ENCODE results near the gene EGFL8.

The EGFL8 gene

GRCh38 chr6:32166411-32167061 lies 2.1 kb downstream of the EGFL8 start:
- Histone ChIP-seq H3K79me2 (ENCODE audit: insufficient read depth, low read length) (no peaks in the 10 kb centered on the region), H3K4me3 (ENCODE audit: low read length, poor library complexity, severe bottlenecking) (no peak overlapping the region), H3K9me3 (ENCODE audit: insufficient read depth, low read depth, low read length) (no peaks in the 10 kb centered on the region), H3K27me3 (ENCODE audit: insufficient read depth, low read length, poor library complexity, severe bottlenecking) (no peaks in the 10 kb centered on the region), H3K4me1 (ENCODE audit: insufficient read depth, low read length, poor library complexity, severe bottlenecking) (no peaks in the 10 kb centered on the region), H3K4me2 (ENCODE audit: low read depth, low read length, poor library complexity, severe bottlenecking) (no peak overlapping the region), H3K36me3 (ENCODE audit: insufficient read depth, low read length) (peaks cover 17% of the 10 kb centered on the region; the same call in 1 of the 2 replicates), H4K20me1 (ENCODE audit: insufficient read depth, low read length, poor library complexity, severe bottlenecking) (no peaks in the 10 kb centered on the region), H2AFZ (ENCODE audit: low read length) (no peak overlapping the region), H3K9me2 (replicated peaks; ENCODE audit: low read depth, low read length) (no peaks in the 10 kb centered on the region), H3K9ac (ENCODE audit: low read depth, low read length, poor library complexity, severe bottlenecking) (no peak overlapping the region), H3F3A (ENCODE audit: low read depth) (no peaks in the 10 kb centered on the region)
- TF ChIP-seq CTCF (conservative IDR thresholded peaks at IDR 0.05; ENCODE audit: low read length), result no peak

- Histone ChIP-seq H3K79me2 (ENCODE audit: insufficient read depth, low read length) (no peaks in the 10 kb centered on the region), H3K9ac (ENCODE audit: low read depth, low read length, poor library complexity, severe bottlenecking) (no peak overlapping the region), H3K4me3 (ENCODE audit: low read length, poor library complexity, severe bottlenecking) (no peak overlapping the region), H3K4me2 (ENCODE audit: low read depth, low read length, poor library complexity, severe bottlenecking) (no peak overlapping the region), H3K9me2 (replicated peaks; ENCODE audit: low read depth, low read length) (no peaks in the 10 kb centered on the region), H3K9me3 (ENCODE audit: insufficient read depth, low read depth, low read length) (no peaks in the 10 kb centered on the region), H3K36me3 (ENCODE audit: insufficient read depth, low read length) (peaks cover 17% of the 10 kb centered on the region; the same call in 1 of the 2 replicates), H3F3A (ENCODE audit: low read depth) (no peaks in the 10 kb centered on the region), H3K27me3 (ENCODE audit: insufficient read depth, low read length, poor library complexity, severe bottlenecking) (no peaks in the 10 kb centered on the region), H2AFZ (ENCODE audit: low read length) (no peak overlapping the region), H4K20me1 (ENCODE audit: insufficient read depth, low read length, poor library complexity, severe bottlenecking) (no peaks in the 10 kb centered on the region), H3K4me1 (ENCODE audit: insufficient read depth, low read length, poor library complexity, severe bottlenecking) (no peaks in the 10 kb centered on the region)
- no peak for TF ChIP-seq CTCF (conservative IDR thresholded peaks at IDR 0.05; ENCODE audit: low read length)
- TF ChIP-seq EZH2phosphoT487 (IDR thresholded peaks at IDR 0.05; ENCODE audit: borderline replicate concordance), result no peak
These were observed 2.9 kb downstream of the EGFL8 start for GRCh38 chr6:32167154-32167760.

GRCh38 chr6:32167761-32168262 lies 3.4 kb downstream of the EGFL8 start:
- Histone ChIP-seq H3K79me2 (ENCODE audit: insufficient read depth, low read length) (no peaks in the 10 kb centered on the region), H2AFZ (ENCODE audit: low read length) (no peak overlapping the region), H3K36me3 (ENCODE audit: insufficient read depth, low read length) (peaks cover 17% of the 10 kb centered on the region; the same call in 1 of the 2 replicates), H3F3A (ENCODE audit: low read depth) (no peaks in the 10 kb centered on the region), H3K27me3 (ENCODE audit: insufficient read depth, low read length, poor library complexity, severe bottlenecking) (no peaks in the 10 kb centered on the region), H4K20me1 (ENCODE audit: insufficient read depth, low read length, poor library complexity, severe bottlenecking) (no peaks in the 10 kb centered on the region), H3K4me1 (ENCODE audit: insufficient read depth, low read length, poor library complexity, severe bottlenecking) (peaks cover 1% of the 10 kb centered on the region), H3K9me3 (ENCODE audit: insufficient read depth, low read depth, low read length) (no peaks in the 10 kb centered on the region), H3K4me2 (ENCODE audit: low read depth, low read length, poor library complexity, severe bottlenecking) (no peak overlapping the region), H3K9ac (ENCODE audit: low read depth, low read length, poor library complexity, severe bottlenecking) (no peak overlapping the region), H3K4me3 (ENCODE audit: low read length, poor library complexity, severe bottlenecking) (no peak overlapping the region), H3K9me2 (replicated peaks; ENCODE audit: low read depth, low read length) (no peaks in the 10 kb centered on the region)
- TF ChIP-seq EZH2phosphoT487 (IDR thresholded peaks at IDR 0.05; ENCODE audit: borderline replicate concordance), result no peak
- no peak for TF ChIP-seq CTCF (conservative IDR thresholded peaks at IDR 0.05; ENCODE audit: low read length)

Measured in Loucy (cell line).